Endothelial cell of umbilical vein (primary cell): ENCODE measurements around the gene MARK2. TPM values are rescaled to one million over a fixed set of nuclear protein-coding genes. Genes with fewer than 3 reads are reported as not detected.

Source experiments
- BruUV-seq: library from RNA; stranded (reverse); fragments of 400-500 nt; replicated peaks from 2 replicates; lab custom pipeline; 2021; lab: Mats Ljungman, UMichigan
- CTCF ChIA-PET: fragments of 300-600, 350-600 bp; sonication (Branson Sonifier 250); formaldehyde crosslinking; loops from one replicate; lab custom pipeline; 2021; ENCODE audit warnings: antibody characterized with exemption, inconsistent platforms; lab: Charles Lee
- POLR2A ChIA-PET: fragments of 300-600, 350-600 bp; sonication (Branson Sonifier 250); formaldehyde crosslinking; loops from one replicate; lab custom pipeline; 2021; ENCODE audit warnings: antibody characterized with exemption, inconsistent platforms; lab: Charles Lee
- DNase-seq: peaks from one replicate; pipeline ENCODE4 v3.0.0-alpha.2; 2011; ENCODE audit warnings: low read depth, low spot score
- FAIRE-seq: peaks from 2 replicates; lab custom pipeline; 2011; peaks lifted over from hg19 to GRCh38; lab: Jason Lieb, UNC
- H2AFZ ChIP-seq: 2 replicates; pipeline ENCODE4 v1.6.0; 2012; ENCODE audit warnings: low read depth, low read length, control low read depth, inconsistent platforms
- H3K27ac ChIP-seq: 2 replicates; pipeline ENCODE4 v1.5.1; 2011; ENCODE audit warnings: low read depth, mild to moderate bottlenecking, control low read depth, low read length, moderate library complexity; ENCODE audit not compliant: insufficient read depth
- H3K27me3 ChIP-seq, 2 experiments: 2 replicates each; pipeline versions ENCODE4 v1.6.0 to v1.6.1; 2011; ENCODE audit warnings: low read length in 2 of 2, mixed read lengths in 1 of 2; ENCODE audit not compliant: control insufficient read depth in 2 of 2, insufficient read depth in 2 of 2
- H3K36me3 ChIP-seq, 2 experiments: 2 replicates in 1 of 2; 3 replicates in 1 of 2; pipeline ENCODE4 v1.5.1; 2011; ENCODE audit warnings: low read length in 2 of 2, mild to moderate bottlenecking in 1 of 2, moderate library complexity in 1 of 2; ENCODE audit not compliant: control insufficient read depth in 2 of 2, insufficient read depth in 2 of 2; ENCODE audit errors: extremely low read depth in 1 of 2
- H3K4me1 ChIP-seq: 3 replicates; pipeline ENCODE4 v1.5.1; 2011; ENCODE audit warnings: mild to moderate bottlenecking, low read length; ENCODE audit not compliant: control insufficient read depth, insufficient read depth; ENCODE audit errors: extremely low read depth
- H3K4me2 ChIP-seq: 2 replicates; pipeline ENCODE4 v1.6.1; 2011; ENCODE audit warnings: low read length, control low read depth, mixed read lengths; ENCODE audit not compliant: insufficient read depth
- H3K4me3 ChIP-seq, 3 experiments: fragments of 200-600 bp in 1 of 3; sonication (generic), shearing (Covaris generic) in 1 of 3; replicated peaks in 1 of 3; 2 replicates each; pipeline ENCODE4 v1.5.1; 2011 to 2016; ENCODE audit warnings: control low read depth in 3 of 3, low read length in 3 of 3, mild to moderate bottlenecking in 2 of 3, inconsistent platforms in 1 of 3, low read depth in 1 of 3, moderate library complexity in 1 of 3; ENCODE audit not compliant: insufficient read depth in 1 of 3
- H3K79me2 ChIP-seq: 2 replicates; pipeline ENCODE4 v1.6.0; 2012; ENCODE audit warnings: low read length, inconsistent platforms; ENCODE audit not compliant: control insufficient read depth, insufficient read depth
- H3K9ac ChIP-seq: replicated peaks from 2 replicates; pipeline ENCODE3; 2011; ENCODE audit warnings: low read length, control low read depth; ENCODE audit not compliant: insufficient read depth; ENCODE audit errors: extremely low read depth
- H3K9me1 ChIP-seq: replicated peaks from 3 replicates; pipeline ENCODE4 v1.6.0; 2011; ENCODE audit warnings: mild to moderate bottlenecking, low read length; ENCODE audit not compliant: control insufficient read depth, insufficient read depth; ENCODE audit errors: extremely low read depth
- H3K9me3 ChIP-seq: replicated peaks from 2 replicates; pipeline ENCODE4 v1.5.1; 2012; ENCODE audit warnings: low read length, inconsistent platforms; ENCODE audit not compliant: control insufficient read depth, insufficient read depth
- H4K20me1 ChIP-seq: replicated peaks from 2 replicates; pipeline ENCODE3; 2011; ENCODE audit warnings: mild to moderate bottlenecking, low read length; ENCODE audit not compliant: control insufficient read depth, insufficient read depth; ENCODE audit errors: extremely low read depth
- EZH2 ChIP-seq: IDR thresholded peaks from 2 replicates; pipeline ENCODE4 v1.6.1; 2012; ENCODE audit warnings: borderline replicate concordance, low read depth, mild to moderate bottlenecking, moderate library complexity, low read length, inconsistent platforms; ENCODE audit not compliant: severe bottlenecking
- FOS ChIP-seq: IDR thresholded peaks from 2 replicates; pipeline ENCODE4 v1.6.1; 2011; ENCODE audit warnings: mild to moderate bottlenecking, low read length, moderate library complexity, borderline replicate concordance; ENCODE audit not compliant: insufficient read depth
- GATA2 ChIP-seq: IDR thresholded peaks from 2 replicates; pipeline ENCODE4 v1.7.0; 2011; ENCODE audit warnings: low read depth, mild to moderate bottlenecking, moderate library complexity, mixed read lengths, low read length; ENCODE audit not compliant: insufficient read length, insufficient read depth
- JUN ChIP-seq: IDR thresholded peaks from 2 replicates; pipeline ENCODE4 v1.6.1; 2011; ENCODE audit warnings: borderline replicate concordance, low read depth; ENCODE audit not compliant: insufficient read length, insufficient read depth
- MYC ChIP-seq: IDR thresholded peaks from one replicate; pipeline ENCODE4 v1.6.1; 2011; ENCODE audit warnings: mild to moderate bottlenecking, low read depth, low read length
- POLR2A ChIP-seq: IDR thresholded peaks from 2 replicates; pipeline ENCODE4 v1.6.1; 2012; ENCODE audit warnings: low read depth, mild to moderate bottlenecking, control low read depth, low read length
- POLR2AphosphoS5 ChIP-seq: IDR thresholded peaks from 2 replicates; pipeline ENCODE4 v1.6.1; 2012; ENCODE audit warnings: low read depth, mild to moderate bottlenecking, control low read depth, low read length, moderate library complexity; ENCODE audit not compliant: insufficient read depth
- dilution Hi-C: fragments of 300-500 bp; cut with MboI; formaldehyde crosslinking; loops from one replicate; pipeline ENCODE4 v1.15.0; 2019; ENCODE audit warnings: low sequenced_read_pairs; ENCODE audit not compliant: extremely low pct_ligation_motif_present
- intact Hi-C: fragments of 100-400 bp; cut with micrococcal nuclease; formaldehyde crosslinking; loops from one replicate; pipeline ENCODE4 v1.10.0; 2022
- polyA plus RNA-seq, 4 experiments: library from polyadenylated mRNA; depleted of rRNA in 3 of 4; stranded (reverse) in 3 of 4; unstranded in 1 of 4; fragments of >200 nt; gene quantifications; 2 replicates each; pipeline versions ENCODE4 v1.2.1 to v1.2.3, GENCODE V29; 2011 to 2012; ENCODE audit warnings: missing spikeins in 1 of 4
- total RNA-seq: library from RNA; stranded (reverse); gene quantifications from 2 replicates; pipeline ENCODE4 v1.2.3, GENCODE V29; 2021
- TF ChIP-seq, protein P1 (sequence below): IDR thresholded peaks from 2 replicates; pipeline ENCODE4 v1.6.1; 2011; ENCODE audit not compliant: insufficient read depth, insufficient read length
- TF ChIP-seq, protein P2 (sequence below), 2 donors: IDR thresholded peaks; 1 replicate in 1 of 2; 2 replicates in 1 of 2; pipeline ENCODE4 v1.5.1; 2011; ENCODE audit warnings: low read length in 2 of 2, mild to moderate bottlenecking in 2 of 2, moderate library complexity in 2 of 2, control low read depth in 1 of 2, inconsistent platforms in 1 of 2, low read depth in 1 of 2; ENCODE audit not compliant: insufficient read depth in 1 of 2; ENCODE audit errors: extremely low read depth in 1 of 2

Gene MARK2
- total and polyA plus RNA-seq, 2 donors (not counting 3 experiments of a cell fraction or from before 2014, with no cell fraction given): 16.6 to 34.7 TPM

GRCh38 chr11:63916837-63917691 is 78.2 kb downstream of the MARK2 start, which contains the start of gene RCOR2:
Gene RCOR2 (minus strand): TSS chr11:63917164. CDS start chr11:63916456, 708 bp downstream.
- TF ChIP-seq POLR2AphosphoS5 (peak; percentile 18), GATA2 (no peak)
- H3K79me2 ChIP-seq: no peaks in the 10 kb centered on the region
- BruUV-seq: no TSS peak
- H3K36me3 ChIP-seq: no peaks in the 10 kb centered on the region
- H3K27ac ChIP-seq: no peak within 1 kb of the TSS
- FAIRE-seq: no peak
- ChIA-PET POLR2A (interaction anchor here (0.7 kb wide), 1 partner anchor 29 kb away, joined by 3 read pairs; no protein-coding TSS in a partner anchor), CTCF (interaction anchor here (0.5 to 2.3 kb wide), 13 partner anchors 10 to 157 kb away, joined by 3 to 16 read pairs (median 5); partner anchors contain the start of genes MARK2, NAA40 and ZFTA)
- H3K9me1 ChIP-seq: no peaks in the 10 kb centered on the region
- peaks cover 7% of the 10 kb centered on the region for H3K4me1 ChIP-seq
- H4K20me1 ChIP-seq: no peaks in the 10 kb centered on the region
- dilution Hi-C loops (no loop called here), intact Hi-C loops (loop anchor here (2.0 to 5.0 kb wide), 2 partner anchors 22 to 230 kb away; partner anchors contain the start of gene NAA40)
- no peaks in the 10 kb centered on the region for H3K9me3 ChIP-seq
- H3K27me3 ChIP-seq: peaks cover 0 to 4% of the 10 kb centered on the region in 2 experiments
- no peak within 1 kb of the TSS for H3K9ac ChIP-seq
- H3K4me2 ChIP-seq: peak within 1 kb of the TSS; percentile 71
- peak within 1 kb of the TSS; percentile 92 for H2AFZ ChIP-seq
- H3K4me3 ChIP-seq: peak within 1 kb of the TSS; percentile 25 to 34 (median 32)
- peak; percentile 52 for DNase-seq

- Histone ChIP-seq H3K79me2 (no peaks in the 10 kb centered on the region), H3K4me1 (peaks cover 7% of the 10 kb centered on the region), H3K36me3 (no peaks in the 10 kb centered on the region), H3K9me3 (no peaks in the 10 kb centered on the region), H3K27ac (no peak overlapping the region), H3K27me3 (peaks cover 0 to 4% of the 10 kb centered on the region in 2 experiments), H3K9me1 (no peaks in the 10 kb centered on the region), H4K20me1 (no peaks in the 10 kb centered on the region), H2AFZ (peak overlapping the region; percentile 92), H3K9ac (no peak overlapping the region), H3K4me2 (peak overlapping the region; percentile 71), H3K4me3 (peak overlapping the region; percentile 18 to 34 (median 25))
- dilution Hi-C loops (no loop called here), intact Hi-C loops (loop anchor here (2.0 to 5.0 kb wide), 2 partner anchors 21 to 229 kb away; partner anchors contain the start of gene NAA40)
- CTCF ChIA-PET: interaction anchor here (1.0 to 2.3 kb wide), 11 partner anchors 11 to 151 kb away, joined by 3 to 16 read pairs (median 5); partner anchors contain the start of genes MARK2, NAA40 and ZFTA
- no TSS peak for BruUV-seq
- POLR2A ChIA-PET: no interaction called here
- DNase-seq (no peak), FAIRE-seq (no peak)
- TF ChIP-seq MYC: no peak
- no peak for TF ChIP-seq JUN
- TF ChIP-seq, protein P1, sequence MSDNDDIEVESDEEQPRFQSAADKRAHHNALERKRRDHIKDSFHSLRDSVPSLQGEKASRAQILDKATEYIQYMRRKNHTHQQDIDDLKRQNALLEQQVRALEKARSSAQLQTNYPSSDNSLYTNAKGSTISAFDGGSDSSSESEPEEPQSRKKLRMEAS: no peak
- TF ChIP-seq EZH2: no peak
- TF ChIP-seq POLR2A: no peak
- no peak for TF ChIP-seq POLR2AphosphoS5
- no peak for TF ChIP-seq FOS
- TF ChIP-seq, protein P2, sequence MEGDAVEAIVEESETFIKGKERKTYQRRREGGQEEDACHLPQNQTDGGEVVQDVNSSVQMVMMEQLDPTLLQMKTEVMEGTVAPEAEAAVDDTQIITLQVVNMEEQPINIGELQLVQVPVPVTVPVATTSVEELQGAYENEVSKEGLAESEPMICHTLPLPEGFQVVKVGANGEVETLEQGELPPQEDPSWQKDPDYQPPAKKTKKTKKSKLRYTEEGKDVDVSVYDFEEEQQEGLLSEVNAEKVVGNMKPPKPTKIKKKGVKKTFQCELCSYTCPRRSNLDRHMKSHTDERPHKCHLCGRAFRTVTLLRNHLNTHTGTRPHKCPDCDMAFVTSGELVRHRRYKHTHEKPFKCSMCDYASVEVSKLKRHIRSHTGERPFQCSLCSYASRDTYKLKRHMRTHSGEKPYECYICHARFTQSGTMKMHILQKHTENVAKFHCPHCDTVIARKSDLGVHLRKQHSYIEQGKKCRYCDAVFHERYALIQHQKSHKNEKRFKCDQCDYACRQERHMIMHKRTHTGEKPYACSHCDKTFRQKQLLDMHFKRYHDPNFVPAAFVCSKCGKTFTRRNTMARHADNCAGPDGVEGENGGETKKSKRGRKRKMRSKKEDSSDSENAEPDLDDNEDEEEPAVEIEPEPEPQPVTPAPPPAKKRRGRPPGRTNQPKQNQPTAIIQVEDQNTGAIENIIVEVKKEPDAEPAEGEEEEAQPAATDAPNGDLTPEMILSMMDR (IDR thresholded peaks at IDR 0.05; ENCODE audit: extremely low read depth in 1 of 2, insufficient read depth in 1 of 2, low read depth in 1 of 2, low read length in 2 of 2): no peak
- TF ChIP-seq GATA2: no peak
Observed at GRCh38 chr11:63917692-63918506, 79.0 kb downstream of the MARK2 start.
